ENCODE results near the gene CDK5R1. TPM values are rescaled to one million over a fixed set of nuclear protein-coding genes. Genes with fewer than 3 reads are reported as not detected.

The CDK5R1 gene
- polyA plus RNA-seq, 1 donor = 8.5 TPM

DNA sequence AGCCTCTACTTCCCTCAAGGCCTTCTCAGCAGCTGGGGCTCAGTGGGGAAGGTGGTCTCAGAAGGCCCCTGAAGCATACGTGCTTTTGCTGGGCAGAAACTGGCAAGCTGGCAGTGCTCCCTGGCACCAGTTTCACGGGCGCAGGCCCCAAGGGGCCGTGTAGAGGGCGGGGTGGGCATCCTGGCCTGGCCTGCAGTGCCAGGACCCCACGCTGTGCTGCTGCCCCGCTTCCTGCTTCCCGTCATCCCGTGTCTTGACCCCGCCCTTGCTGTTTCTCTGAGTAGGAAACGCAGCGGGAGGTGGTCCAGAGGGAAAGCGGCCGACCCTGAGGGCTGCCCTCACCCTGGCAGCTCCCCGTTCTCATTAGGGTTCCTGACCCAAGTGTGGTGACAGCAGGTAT lies 6.8 kb downstream of the CDK5R1 start:
- no peak for DNase-seq (ENCODE audit: low read depth)

GRCh38 chr17:32493976-32494513 lies 7.3 kb downstream of the CDK5R1 start:
- no peak for DNase-seq (ENCODE audit: low read depth)

- DNase-seq (ENCODE audit: low read depth) = no peak
These were observed 8.0 kb downstream of the CDK5R1 start for GRCh38 chr17:32494621-32495358.

- DNase-seq (ENCODE audit: low read depth) = no peak
These were observed 8.8 kb downstream of the CDK5R1 start for GRCh38 chr17:32495359-32496231.

DNA sequence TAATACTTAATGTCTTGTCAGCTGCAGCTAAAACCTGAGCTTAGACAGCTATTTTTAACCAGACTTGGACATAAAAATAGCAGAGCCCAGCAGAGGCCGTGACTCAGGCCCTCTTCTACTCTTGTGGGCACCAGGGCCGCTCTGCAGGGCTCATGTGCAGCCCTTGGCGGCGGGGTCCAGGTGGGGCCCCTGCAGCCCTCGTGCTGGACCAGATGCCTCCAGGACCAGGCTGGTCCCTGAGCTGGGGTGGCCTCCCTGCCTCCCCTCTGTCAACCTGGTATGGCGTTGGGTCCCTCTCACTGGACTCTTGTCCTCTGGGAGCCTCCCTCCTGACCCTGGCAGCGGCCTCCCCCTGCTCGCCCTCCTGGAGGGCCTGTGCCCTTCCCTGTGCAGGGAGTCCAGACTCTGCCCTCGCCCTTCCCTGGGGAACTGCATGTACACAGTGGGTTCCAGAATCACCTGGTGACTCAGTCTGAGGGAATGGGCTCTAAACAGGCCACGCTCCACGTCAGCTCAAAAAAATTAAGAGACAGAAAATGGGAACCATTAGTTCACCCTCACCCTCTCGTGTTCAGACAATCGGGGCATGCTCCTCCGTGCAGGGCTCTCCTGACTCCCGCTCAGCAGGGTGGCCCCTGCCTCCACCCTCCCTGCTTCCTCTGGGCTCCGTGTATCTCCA lies 9.7 kb downstream of the CDK5R1 start:
- DNase-seq (ENCODE audit: low read depth) = no peak

DNA sequence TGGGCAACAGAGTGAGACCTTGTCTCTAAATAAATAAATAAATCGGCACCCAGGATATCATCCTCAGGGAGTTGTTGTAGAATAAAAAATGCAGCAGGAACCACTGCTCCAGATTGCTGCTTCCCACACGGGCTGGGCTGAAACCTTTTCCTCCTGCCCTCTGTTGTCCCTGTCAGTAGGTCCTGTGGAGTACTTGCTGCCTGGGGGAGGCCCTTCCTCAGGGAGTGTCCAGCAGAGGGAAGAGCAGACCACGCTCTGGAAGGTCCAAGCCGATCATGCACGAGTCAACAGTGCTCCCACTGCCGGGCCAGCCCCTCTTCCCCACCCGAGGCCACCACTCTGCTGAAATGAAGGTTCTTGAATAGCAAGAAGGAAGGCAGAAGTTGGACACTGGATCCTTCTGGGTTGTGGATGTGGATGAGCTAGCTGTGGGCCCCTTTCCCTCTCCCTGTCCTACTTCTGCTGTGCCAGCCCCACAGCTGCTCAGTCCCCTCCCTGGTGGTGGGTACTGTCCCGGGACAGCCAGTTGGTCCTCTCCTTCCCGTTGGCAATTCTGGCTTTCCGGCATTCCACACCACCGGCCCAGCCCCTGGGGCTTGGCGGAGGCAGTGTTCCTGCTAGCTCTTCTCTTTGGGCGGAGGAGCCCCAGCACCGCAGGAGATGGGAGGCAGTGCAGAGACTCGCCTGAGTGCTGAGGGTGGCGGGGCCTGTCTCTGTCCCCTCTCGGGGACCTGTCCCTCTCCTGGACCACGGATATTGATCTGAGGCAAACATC lies 10.8 kb downstream of the CDK5R1 start:
- DNase-seq (ENCODE audit: low read depth) = no peak

- DNase-seq (ENCODE audit: low read depth) = no peak
These were observed 11.6 kb downstream of the CDK5R1 start for GRCh38 chr17:32498391-32498790.

- DNase-seq (ENCODE audit: low read depth) = no peak
These were observed 15.2 kb downstream of the CDK5R1 start for GRCh38 chr17:32502013-32502412.

- no peak for DNase-seq (ENCODE audit: low read depth)
These were observed 15.9 kb downstream of the CDK5R1 start for GRCh38 chr17:32502710-32503109.

DNA sequence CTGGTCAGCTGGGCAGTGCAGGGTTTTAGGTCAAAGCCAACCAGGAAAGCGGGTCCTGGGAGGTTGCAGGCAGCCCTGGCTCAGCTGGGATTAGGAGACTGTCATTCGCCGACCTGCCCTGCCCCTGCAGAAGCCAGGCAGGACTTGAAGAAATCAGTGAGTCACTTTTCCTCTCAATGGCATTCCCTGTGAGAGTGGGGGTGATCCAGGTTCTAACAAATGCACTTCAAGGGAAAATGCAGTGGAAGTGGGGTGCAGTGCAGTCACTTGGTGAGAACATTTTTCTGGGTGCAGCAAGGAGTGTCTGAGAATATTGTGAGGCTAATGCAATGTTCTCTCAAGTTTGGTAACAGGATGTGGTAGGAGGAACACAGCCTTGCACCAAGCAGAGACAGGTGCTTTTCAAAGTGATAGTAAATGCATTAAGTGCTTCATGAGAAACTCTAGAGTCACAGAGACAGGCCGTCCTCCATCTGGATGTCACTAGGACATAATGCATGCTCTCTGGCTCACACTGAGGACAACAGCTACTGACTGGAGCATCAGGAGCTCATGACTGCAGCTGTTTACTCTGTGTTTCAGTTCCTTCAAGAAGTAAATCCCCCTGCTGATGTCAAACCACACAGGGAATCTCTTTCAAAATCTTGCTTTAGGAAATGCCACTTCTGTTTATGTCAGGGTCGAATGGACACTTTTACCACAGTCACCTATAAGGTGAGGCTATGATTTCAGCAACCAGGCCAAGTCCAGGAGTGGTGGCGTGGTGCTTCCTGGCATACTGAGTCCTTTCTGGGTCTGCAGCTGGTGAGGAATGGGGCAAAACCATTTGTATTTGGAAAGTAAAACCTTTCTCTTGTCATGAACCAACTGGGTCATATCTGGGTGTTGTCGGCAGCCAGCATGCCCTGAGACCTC lies 16.7 kb downstream of the CDK5R1 start:
- no peak for DNase-seq (ENCODE audit: low read depth)

DNA sequence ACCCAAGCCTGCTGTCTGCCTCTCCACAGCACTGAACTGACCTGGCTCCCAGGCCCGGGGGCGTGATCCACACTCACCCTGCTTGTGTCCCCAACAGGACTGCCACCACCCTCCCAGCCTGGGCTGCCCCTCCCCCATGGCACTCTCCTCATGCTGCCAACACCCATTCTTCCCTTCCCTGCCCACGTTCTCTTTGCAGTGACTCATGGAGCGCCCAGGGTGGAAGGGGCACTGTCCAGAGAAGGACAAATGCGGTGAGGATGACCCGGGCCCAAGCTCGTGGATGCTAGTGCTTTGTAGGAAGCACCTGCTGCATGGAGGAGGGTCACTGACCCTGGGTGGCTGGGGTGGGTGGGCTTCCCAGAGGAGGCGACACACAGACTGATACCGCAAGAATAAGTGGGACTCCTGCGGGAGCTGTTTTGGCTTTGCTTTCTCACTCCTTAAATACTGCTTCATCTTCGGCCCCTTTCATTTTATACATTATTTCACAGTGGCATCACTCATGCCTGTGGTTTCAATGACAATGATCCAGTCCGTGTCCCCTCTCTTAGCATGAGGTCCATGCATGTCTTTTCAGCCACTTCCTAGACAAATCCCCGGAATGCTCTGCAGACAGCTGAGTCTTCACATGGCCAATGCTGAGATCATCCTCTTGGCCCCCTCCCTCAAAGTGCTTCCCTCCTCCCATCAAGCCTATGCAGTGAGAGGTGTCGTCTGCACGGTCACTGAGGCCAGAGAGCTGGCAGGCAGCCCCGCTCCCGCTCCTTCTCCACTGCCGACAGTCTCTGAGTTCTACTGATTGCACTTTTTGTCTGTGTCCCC lies 17.6 kb downstream of the CDK5R1 start:
- DNase-seq (ENCODE audit: low read depth) = no peak

DNA sequence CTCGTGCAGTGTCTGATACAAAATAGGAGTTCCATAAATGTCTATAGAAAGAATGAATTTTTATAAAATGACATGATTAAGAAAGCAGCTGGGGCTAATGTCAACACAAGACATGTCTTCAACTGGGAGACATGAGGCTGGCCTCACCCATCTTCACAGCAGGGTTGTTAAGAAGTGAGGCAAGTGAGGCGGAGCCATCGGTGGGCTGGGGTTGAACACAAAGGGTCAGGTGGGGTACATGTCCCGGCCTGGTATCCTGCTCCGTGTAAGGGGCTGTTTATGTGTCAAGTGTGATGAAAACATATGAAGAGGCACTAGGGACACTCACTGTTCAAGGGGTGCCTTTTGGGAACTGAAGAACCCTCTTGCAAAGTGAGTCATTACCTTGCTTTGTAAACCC lies 22.1 kb downstream of the CDK5R1 start:
- DNase-seq (ENCODE audit: low read depth) = no peak

DNA sequence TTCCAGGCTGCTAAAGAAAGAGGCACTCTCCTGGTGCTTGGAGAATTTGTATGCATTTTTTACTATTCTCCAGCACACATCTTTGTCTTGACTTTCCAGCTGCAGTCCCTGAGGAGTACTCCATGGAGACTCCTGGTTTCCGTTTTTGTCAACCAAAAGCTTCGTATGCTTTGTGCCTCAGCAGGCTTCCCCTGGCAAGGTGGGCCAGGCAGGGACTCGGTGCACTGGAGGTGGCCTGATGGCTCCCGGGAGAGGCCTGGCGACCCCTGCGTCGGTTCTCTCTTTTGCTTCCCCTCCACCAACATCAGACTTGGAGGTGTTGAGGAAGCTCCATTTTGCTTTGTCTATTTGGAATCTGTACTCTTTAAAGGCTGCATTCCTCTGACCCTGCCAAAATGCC lies 23.7 kb downstream of the CDK5R1 start:
- DNase-seq (ENCODE audit: low read depth) = no peak

GRCh38 chr17:32512328-32512727 lies 25.5 kb downstream of the CDK5R1 start:
- no peak for DNase-seq (ENCODE audit: low read depth)

DNA sequence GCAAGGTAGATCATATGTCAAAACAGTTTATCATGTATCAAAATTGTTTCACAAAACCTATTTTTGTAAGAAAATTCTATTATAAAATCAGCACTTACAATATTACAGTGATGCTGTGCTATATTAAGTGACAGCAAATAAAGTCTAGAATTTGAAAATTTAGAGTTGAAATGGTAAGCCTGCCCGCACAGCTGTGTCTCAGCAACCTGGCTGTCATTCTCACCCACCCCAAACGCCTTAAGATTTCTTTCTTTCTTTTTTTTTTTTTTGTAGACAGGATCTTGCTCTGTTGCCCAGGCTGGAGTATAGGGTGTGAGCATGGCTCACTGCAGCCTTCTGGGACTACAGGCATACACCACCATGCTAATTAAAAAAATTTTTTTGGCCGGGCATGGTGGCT lies 26.8 kb downstream of the CDK5R1 start:
- DNase-seq (ENCODE audit: low read depth) = no peak

DNA sequence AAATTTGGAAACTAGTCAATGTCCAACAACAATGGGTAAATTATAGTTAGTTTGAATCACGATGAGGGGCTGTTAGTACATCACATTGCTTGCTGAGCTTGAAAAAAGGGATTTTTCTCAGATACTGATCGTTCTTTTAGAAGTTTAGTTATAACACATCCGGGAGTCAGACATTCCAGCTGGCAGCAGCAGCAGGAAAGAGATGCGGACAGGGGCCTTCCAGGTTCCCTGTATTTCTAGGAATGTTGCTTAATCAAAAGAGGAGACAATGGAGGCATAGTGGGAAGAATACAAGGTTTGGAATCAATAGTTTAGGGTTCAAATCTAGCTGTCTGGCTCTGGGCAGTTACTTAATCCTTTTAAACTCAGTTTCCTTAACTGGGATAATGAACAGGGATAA lies 27.8 kb downstream of the CDK5R1 start:
- DNase-seq (ENCODE audit: low read depth) = no peak

GRCh38 chr17:32515677-32516383 lies 29.0 kb downstream of the CDK5R1 start:
- DNase-seq (ENCODE audit: low read depth) = no peak

DNA sequence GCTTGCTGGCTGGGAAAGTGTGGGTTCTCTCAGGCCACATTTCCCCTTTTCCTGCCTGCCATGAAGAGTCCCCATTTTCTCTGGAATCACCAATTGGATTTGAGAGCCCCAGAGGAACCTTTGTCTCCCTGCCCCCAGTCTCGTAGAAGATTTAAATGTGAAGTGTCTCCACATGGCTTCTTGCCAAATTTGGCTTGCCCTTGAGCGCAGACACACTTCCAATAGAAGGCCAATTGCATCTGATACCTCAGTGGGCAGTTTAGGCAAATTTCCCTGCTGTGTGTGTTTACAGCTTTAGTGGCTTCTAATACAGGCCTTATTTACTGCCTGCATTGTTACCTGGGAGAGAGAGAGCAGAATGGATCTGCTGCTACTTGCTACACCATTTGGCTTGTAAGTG lies 29.7 kb downstream of the CDK5R1 start:
- DNase-seq (ENCODE audit: low read depth) = no peak
